ENCODE results near the gene SH3BP1. TPM values are rescaled to one million over a fixed set of nuclear protein-coding genes. Genes with fewer than 3 reads are reported as not detected.
A peak's percentile ranks its signal among the peaks of the same experiment; 100 is the strongest.

SH3BP1 gene
- total and polyA plus RNA-seq, 9 of the 15 experiments (the other 6 are each of a cell fraction or from before 2014, with no cell fraction given): 0.10 to 36.2 (median 10.4) TPM

GRCh38 chr22:37609240-37610152, 30.0 kb upstream of the SH3BP1 start:
- intact Hi-C loops (cut with micrococcal nuclease) (no loop called here), in situ Hi-C loops (cut with MboI) (no loop called here)
- peaks cover 24% of the 10 kb centered on the region; the same call in 1 of the 3 replicates for H3K36me3 ChIP-seq (ENCODE audit: control insufficient read depth, insufficient read depth, low read length)
- CTCF ChIA-PET (ENCODE audit: low intra/inter-chr PET ratio): no interaction called here
- H3K9me3 ChIP-seq (replicated peaks; ENCODE audit: control insufficient read depth, insufficient read depth, low read depth, low read length): no peaks in the 10 kb centered on the region
- DNase-seq (ENCODE audit: extremely low read depth in 1 of 4, low spot score in 3 of 4) (peak; percentile 46 to 75 (median 58)), FAIRE-seq (peak; percentile 32), ATAC-seq (peak; percentile 53)
- BruUV-seq (replicated peaks): TSS peak; percentile 63
- peaks cover 3% of the 10 kb centered on the region for H3K9me1 ChIP-seq (ENCODE audit: control insufficient read depth, insufficient read depth, low read length)
- POLR2A ChIA-PET: interaction anchor here (0.6 to 2.1 kb wide), 10 partner anchors 11 to 395 kb away, joined by 3 to 7 read pairs (median 4); no protein-coding TSS in a partner anchor
- WGBS (ENCODE audit: insufficient coverage, low coverage, missing lambda C conversion rate): 0% methylated on average over 21 of the region's 26 CpGs
- no peaks in the 10 kb centered on the region for H3K27me3 ChIP-seq (ENCODE audit: control insufficient read depth in 2 of 2, insufficient read depth in 2 of 2, low read length in 2 of 2)
- peaks cover 12 to 21% of the 10 kb centered on the region in 2 experiments; a peak in 4 of 5 replicates for H3K4me1 ChIP-seq (replicated peaks in 1 of 2; ENCODE audit: control insufficient read depth in 2 of 2, insufficient read depth in 2 of 2, low read length in 2 of 2)
- H3K4me3 ChIP-seq: peak overlapping the region; percentile 95
- H3K79me2 ChIP-seq (ENCODE audit: control insufficient read depth, insufficient read depth, low read length): peaks cover 34% of the 10 kb centered on the region
- no peak overlapping the region; the same call in 1 of the 2 replicates for H2AFZ ChIP-seq (ENCODE audit: low read depth, low read length)
- H4K20me1 ChIP-seq (replicated peaks; ENCODE audit: control insufficient read depth, insufficient read depth, low read length): no peaks in the 10 kb centered on the region
- peak overlapping the region; percentile 95 to 96 for H3K9ac ChIP-seq (ENCODE audit: insufficient read depth in 1 of 2, low read depth in 2 of 2, low read length in 2 of 2)
- H3K4me2 ChIP-seq (ENCODE audit: insufficient read depth, low read length): peak overlapping the region; percentile 84
- H3K27ac ChIP-seq (ENCODE audit: extremely low read depth, low read depth, low read length): peak overlapping the region; percentile 97
- TF ChIP-seq, protein P1, sequence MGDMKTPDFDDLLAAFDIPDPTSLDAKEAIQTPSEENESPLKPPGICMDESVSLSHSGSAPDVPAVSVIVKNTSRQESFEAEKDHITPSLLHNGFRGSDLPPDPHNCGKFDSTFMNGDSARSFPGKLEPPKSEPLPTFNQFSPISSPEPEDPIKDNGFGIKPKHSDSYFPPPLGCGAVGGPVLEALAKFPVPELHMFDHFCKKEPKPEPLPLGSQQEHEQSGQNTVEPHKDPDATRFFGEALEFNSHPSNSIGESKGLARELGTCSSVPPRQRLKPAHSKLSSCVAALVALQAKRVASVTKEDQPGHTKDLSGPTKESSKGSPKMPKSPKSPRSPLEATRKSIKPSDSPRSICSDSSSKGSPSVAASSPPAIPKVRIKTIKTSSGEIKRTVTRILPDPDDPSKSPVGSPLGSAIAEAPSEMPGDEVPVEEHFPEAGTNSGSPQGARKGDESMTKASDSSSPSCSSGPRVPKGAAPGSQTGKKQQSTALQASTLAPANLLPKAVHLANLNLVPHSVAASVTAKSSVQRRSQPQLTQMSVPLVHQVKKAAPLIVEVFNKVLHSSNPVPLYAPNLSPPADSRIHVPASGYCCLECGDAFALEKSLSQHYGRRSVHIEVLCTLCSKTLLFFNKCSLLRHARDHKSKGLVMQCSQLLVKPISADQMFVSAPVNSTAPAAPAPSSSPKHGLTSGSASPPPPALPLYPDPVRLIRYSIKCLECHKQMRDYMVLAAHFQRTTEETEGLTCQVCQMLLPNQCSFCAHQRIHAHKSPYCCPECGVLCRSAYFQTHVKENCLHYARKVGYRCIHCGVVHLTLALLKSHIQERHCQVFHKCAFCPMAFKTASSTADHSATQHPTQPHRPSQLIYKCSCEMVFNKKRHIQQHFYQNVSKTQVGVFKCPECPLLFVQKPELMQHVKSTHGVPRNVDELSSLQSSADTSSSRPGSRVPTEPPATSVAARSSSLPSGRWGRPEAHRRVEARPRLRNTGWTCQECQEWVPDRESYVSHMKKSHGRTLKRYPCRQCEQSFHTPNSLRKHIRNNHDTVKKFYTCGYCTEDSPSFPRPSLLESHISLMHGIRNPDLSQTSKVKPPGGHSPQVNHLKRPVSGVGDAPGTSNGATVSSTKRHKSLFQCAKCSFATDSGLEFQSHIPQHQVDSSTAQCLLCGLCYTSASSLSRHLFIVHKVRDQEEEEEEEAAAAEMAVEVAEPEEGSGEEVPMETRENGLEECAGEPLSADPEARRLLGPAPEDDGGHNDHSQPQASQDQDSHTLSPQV (IDR thresholded peaks at IDR 0.05): peak; percentile 29; the same call in 1 of the 2 replicates
- TF ChIP-seq POLR2A (conservative IDR thresholded peaks at IDR 0.05) (peak; percentile 29; the same call in 1 of the 2 replicates), POLR2G (IDR thresholded peaks at IDR 0.05; ENCODE audit: low read depth, low read length) (peak; percentile 51; the same call in 1 of the 2 replicates), EP300 (IDR thresholded peaks at IDR 0.05; ENCODE audit: low read length) (peak; percentile 54; the same call in 1 of the 2 replicates), HMG20B (CRISPR knock-in tag; IDR thresholded peaks at IDR 0.05) (no peak), KAT8 (IDR thresholded peaks at IDR 0.05; ENCODE audit: low read depth) (no peak), TBP (optimal IDR thresholded peaks at IDR 0.05; ENCODE audit: low read depth, low read length) (peak; percentile 56), TAF1 (IDR thresholded peaks at IDR 0.05; ENCODE audit: control insufficient read depth, extremely low read depth, insufficient read depth, low read length, severe bottlenecking) (peak; percentile 96), ZBTB7A (IDR thresholded peaks at IDR 0.05; ENCODE audit: borderline replicate concordance, control insufficient read depth, low read depth, low read length) (peak; percentile 65; the same call in 1 of the 2 replicates), RNF2 (IDR thresholded peaks at IDR 0.05) (peak; percentile 67; the same call in 1 of the 2 replicates), RBBP5 (IDR thresholded peaks at IDR 0.05; ENCODE audit: borderline replicate concordance, insufficient read depth, low read length, poor library complexity, severe bottlenecking) (peak; percentile 7), MTF1 (CRISPR knock-in tag; IDR thresholded peaks at IDR 0.05; ENCODE audit: borderline replicate concordance) (no peak)
- TF ChIP-seq, protein P2, sequence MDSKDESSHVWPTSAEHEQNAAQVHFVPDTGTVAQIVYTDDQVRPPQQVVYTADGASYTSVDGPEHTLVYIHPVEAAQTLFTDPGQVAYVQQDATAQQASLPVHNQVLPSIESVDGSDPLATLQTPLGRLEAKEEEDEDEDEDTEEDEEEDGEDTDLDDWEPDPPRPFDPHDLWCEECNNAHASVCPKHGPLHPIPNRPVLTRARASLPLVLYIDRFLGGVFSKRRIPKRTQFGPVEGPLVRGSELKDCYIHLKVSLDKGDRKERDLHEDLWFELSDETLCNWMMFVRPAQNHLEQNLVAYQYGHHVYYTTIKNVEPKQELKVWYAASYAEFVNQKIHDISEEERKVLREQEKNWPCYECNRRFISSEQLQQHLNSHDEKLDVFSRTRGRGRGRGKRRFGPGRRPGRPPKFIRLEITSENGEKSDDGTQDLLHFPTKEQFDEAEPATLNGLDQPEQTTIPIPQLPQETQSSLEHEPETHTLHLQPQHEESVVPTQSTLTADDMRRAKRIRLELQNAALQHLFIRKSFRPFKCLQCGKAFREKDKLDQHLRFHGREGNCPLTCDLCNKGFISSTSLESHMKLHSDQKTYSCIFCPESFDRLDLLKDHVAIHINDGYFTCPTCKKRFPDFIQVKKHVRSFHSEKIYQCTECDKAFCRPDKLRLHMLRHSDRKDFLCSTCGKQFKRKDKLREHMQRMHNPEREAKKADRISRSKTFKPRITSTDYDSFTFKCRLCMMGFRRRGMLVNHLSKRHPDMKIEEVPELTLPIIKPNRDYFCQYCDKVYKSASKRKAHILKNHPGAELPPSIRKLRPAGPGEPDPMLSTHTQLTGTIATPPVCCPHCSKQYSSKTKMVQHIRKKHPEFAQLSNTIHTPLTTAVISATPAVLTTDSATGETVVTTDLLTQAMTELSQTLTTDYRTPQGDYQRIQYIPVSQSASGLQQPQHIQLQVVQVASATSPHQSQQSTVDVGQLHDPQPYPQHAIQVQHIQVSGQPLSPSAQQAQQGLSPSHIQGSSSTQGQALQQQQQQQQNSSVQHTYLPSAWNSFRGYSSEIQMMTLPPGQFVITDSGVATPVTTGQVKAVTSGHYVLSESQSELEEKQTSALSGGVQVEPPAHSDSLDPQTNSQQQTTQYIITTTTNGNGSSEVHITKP (IDR thresholded peaks at IDR 0.05; ENCODE audit: partially characterized antibody): peak; percentile 86
